Right renal cortex interstitium (tissue), 3 donors: Measurements from ENCODE around the gene FTCD. TPM values are rescaled to one million over a fixed set of nuclear protein-coding genes. Genes with fewer than 3 reads are reported as not detected.
"Not testable (repeated sequence)": the region's sequence is repeated elsewhere in the genome, so short reads cannot be mapped to it uniquely, and the experiment has no call there.

Experiments
- DNase-seq, 3 donors: peaks; one replicate each; pipeline ENCODE4 v3.0.0-alpha.2; 2013; ENCODE audit warnings: low read depth in 3 of 3, low spot score in 2 of 3
- polyA plus RNA-seq, 3 donors: library from polyadenylated mRNA; unstranded; fragments of 120-200 nt; gene quantifications; one replicate each; pipeline ENCODE4 v1.2.1, GENCODE V29; 2013; ENCODE audit not compliant: insufficient read length in 3 of 3

Gene FTCD, protein sequence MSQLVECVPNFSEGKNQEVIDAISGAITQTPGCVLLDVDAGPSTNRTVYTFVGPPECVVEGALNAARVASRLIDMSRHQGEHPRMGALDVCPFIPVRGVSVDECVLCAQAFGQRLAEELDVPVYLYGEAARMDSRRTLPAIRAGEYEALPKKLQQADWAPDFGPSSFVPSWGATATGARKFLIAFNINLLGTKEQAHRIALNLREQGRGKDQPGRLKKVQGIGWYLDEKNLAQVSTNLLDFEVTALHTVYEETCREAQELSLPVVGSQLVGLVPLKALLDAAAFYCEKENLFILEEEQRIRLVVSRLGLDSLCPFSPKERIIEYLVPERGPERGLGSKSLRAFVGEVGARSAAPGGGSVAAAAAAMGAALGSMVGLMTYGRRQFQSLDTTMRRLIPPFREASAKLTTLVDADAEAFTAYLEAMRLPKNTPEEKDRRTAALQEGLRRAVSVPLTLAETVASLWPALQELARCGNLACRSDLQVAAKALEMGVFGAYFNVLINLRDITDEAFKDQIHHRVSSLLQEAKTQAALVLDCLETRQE
- 10 to 100 TPM; 15.1 to 23.2 (median 22.6) TPM for polyA plus RNA-seq

DNA sequence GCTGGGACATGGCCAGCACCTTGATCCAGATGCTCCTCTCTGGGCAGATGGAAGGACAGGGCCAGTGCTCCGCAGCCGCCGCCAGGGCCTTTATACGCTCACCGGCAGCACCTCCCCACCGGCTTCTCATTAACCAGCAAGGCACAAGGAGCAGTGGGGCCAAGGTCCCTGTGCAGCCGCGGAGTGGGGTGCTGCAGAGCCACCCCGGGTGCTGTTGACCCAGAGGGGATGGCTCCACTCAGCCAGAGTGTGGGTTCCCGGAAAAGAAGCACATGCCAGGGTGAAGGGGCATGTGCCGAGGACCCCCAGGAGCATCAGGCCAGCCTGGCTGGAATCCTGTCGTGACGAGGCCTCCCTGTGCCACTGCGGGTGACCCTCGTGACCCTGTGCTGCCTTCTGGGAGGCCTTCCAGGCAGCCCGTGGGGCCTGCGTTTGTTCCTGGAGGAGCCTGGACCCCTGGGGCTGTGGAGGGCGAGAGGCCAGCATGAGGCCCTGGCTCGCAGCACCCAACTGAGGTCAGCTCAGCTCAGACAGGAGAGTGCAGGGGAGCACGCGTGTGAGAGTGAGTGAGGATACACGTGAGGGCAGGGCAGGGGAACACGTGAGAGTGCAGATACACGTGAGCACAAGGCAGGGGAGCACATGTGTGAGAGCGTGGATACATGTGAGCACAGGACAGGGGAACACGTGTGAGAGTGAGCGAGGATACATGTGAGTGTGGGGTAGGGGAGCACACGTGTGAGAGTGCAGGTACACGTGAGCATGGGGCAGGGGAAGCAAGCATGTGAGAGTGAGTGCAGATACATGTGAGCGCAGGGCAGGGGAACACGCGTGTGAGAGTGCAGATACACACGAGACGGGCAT, at the start of gene FTCD:
Gene FTCD, minus strand, starts transcription at position 66 of the 864 bp plus-strand sequence. Its CDS starts 56 bp downstream, at position 10.
- DNase-seq = no peak

DNA sequence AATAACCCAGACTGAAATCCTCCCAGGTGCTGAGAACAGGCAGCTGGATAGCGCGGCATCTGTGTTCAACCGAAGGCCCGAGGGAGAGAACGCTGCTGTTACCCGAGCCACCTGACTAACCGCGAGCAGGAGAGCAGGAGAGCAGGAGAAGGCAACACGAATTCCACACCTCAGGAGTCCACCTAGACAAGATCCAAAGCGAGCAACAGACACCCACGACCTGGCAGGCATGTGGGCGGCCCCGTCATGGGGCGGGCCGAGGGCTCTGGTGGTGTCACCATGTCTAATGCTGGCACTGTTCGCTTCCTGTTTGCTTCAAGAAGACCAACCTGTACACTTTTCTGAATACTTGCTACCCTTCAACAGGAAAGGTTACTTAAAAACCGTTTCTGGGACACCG, 49.8 kb upstream of the FTCD start:
- DNase-seq = no peak

DNA sequence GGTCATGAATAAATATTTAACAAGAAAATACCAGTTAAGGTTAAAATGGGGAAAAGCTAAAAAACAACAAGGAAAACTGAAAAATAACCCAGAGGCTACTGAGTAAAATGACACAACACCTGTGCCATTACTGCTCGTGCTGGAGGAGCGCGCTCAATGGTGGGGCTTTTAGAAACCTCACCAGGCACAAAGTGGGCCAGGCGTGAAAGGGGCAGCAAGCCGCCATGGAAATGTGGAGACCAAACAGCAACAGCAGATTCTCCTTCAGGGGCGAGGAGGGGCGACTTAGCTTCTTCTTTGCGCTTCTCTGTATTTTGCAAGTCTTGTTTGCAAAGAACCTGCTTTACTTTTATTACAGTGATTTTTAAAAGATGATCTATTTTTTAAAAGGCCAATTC, 47.8 kb upstream of the FTCD start:
- DNase-seq = no peak

DNA sequence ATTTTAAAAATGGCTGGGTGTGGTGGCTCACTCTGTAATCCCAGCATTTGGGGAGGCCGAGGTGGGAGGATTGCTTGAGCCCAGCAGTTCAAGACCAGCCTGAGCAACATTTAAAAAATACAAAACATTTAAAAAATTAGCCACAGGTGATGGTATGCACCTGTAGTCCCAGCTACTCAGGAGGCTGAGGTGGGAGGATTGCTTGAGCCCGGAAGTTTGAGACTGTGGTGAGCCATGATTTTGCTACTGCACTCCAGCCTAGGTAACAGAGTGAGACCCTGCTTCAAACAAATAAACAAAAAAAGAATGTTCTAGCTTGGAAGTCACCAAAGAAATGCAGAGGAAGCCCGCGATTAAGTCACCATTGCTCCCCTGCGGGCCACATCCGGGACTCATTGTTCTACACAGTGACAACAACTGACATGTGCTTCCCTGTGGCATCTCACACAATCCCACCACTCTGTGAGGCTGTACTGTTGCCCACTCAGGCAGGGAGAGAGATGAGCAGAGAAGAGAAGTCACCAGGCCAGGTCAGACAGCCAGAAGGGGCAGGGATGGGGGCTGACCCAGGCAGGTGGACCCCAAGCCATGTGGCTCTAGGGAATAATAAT, 47.3 kb upstream of the FTCD start:
- no peak for DNase-seq

DNA sequence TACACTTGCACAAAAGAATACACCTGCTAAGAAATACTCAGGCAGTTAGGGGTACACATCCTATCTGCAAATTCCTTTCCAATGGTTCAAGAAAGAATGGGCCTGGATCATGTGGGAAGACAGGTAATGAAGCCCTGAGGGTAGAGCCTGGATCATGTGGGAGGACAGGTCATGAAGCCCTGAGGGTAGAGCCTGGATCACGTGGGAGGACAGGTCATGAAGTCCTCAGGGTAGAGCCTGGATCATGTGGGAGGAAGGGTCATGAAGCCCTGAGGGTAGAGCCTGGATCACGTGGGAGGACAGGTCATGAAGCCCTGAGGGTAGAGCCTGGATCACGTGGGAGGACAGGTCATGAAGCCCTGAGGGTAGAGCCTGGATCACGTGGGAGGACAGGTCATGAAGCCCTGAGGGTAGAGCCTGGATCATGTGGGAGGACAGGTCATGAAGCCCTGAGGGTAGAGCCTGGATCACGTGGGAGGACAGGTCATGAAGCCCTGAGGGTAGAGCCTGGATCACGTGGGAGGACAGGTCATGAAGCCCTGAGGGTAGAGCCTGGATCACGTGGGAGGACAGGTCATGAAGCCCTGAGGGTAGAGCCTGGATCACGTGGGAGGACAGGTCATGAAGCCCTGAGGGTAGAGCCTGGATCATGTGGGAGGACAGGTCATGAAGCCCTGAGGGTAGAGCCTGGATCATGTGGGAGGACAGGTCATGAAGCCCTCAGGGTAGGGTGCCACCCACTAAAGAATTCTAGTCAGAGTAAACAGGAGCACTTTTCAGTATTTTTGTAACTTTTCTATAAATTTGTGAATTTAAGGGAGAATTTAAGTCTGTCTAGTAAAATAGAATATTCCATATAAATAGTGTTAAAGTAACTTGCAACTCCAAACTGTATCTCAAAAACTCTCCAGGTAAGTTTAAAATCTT, 45.8 kb upstream of the FTCD start:
- not testable (repeated sequence) for DNase-seq

DNA sequence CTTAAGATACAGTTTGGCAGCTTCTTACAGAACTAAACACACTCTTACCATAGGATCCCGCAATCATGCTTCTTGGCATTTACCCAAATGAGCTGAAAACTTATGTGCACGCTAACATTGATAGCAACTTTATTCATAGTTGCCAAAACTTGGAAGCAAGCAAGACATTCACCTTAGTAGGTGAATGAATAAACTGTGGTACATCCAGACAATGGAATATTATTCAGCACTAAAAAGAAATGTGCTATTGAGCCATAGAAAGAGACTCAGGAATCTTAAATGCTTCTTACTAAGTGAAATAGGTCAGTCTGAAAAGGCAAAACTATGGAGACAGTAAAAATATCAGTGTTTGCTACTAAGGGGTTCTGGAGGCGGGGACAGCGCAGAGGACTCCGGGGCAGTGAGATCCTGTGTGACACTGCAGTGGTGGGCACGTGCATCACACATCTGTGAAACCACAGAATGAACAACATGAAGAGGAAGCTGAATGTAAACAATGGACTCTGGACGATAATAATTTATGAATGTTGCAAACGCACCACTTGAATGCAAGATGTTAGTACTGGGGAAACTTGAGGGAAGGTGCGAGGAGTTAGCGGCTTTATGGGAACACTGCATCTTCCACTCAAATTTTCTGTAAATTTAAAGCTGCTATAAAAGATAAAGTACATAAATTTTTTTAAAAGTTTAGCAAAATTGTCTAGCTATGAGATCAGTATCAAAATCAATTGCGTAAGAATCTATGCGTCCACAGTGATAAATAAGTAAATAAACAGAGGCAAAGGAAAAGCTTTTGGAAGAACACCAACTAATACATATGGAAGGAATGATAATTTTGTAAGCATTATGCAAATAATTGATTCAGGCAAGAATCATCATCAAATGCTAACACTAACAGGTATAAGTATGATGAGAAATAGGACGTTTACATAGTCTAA, 44.3 kb upstream of the FTCD start:
- no peak for DNase-seq

DNA sequence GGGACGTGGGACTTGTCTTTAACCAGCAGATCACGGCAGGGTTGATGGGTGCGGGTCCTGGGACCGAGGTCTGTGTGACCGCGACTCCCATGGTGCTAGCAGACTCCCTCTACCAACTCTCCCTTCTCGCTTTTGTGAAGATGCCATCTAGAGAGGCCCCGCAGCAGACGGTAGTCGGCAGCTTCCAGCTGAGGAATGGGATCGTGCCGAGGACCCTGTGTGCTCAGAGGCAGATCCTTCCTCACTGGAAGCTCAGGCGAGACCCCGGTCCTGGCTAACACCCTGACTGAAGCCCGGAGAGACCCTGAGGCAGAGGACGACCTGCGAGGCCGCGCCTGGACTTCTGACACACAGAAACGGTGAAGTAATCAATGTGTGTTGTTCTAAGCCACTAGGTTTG, 41.4 kb upstream of the FTCD start:
- no peak for DNase-seq

DNA sequence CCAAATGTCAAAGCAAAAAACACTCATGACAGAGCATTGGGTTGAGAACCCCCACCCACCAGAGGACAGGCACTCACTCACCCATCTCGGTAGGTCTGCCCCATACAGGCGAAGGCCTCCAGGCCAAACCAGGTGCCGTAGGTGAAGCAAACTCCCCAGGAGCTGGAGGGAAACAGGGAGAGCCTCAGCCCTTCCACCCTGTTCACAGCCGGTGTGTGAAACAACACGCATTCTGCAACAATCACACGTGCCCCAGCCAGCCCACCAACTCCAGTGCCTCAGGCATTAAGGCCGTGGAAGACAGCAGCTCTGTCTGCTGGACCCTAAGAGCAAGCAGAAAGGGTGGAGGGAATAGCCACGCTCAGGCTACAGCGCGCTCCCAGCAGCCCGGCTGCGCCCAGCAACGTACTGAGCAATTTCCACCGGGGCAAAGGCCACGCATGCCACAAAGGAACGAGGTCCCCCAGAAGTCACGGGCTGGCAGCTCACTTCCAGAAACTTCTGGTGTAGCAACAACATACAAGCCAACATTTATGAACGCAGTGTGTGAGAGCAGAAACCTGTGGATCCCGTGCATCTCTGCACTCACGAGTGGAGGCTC, 40.3 kb upstream of the FTCD start:
- DNase-seq = no peak

DNA sequence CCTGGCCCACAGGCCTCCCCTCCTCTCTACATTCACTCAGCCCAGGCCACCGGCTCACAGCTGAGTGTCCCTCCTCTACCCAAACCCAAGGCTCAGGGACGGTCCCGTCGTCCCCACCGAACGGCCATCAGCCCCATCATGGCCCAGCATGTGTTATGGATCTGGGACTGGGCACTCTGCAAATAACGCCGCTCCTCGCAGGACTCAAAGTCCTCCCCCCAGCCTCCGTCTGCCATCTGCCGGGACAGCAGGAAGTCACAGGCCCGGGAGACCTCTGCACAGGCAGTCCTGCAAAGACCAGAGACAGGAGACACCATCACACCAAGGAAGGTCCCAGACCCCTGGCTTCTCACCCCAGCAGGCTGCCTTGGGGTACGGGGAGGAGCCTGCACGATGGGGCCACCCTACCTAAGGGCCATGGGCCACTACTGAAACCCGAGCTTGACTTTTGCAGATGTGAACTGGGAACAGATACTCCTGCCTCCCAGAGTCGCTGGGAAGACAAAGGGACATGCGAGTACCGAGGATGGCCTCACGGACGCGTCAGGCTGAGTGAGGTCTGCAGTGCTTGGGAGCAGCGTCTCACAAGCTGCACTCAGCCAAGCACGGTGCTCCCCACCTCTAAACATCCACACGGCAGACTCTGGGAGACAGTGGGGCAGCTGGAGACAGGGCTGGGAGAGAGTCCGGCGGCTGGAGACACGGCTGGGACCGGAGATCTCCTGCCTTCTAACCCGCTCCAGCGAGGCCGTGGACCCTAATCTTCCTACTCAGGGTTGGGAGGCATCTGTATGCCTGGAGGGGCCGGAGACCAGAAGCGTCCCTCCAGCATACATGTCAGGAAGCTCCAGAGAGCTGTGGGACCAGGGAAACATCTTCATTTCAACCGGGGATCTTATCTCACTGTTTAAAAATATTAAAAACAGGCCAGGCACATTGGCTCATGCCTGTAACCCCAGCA, 39.3 kb upstream of the FTCD start:
- DNase-seq = no peak

DNA sequence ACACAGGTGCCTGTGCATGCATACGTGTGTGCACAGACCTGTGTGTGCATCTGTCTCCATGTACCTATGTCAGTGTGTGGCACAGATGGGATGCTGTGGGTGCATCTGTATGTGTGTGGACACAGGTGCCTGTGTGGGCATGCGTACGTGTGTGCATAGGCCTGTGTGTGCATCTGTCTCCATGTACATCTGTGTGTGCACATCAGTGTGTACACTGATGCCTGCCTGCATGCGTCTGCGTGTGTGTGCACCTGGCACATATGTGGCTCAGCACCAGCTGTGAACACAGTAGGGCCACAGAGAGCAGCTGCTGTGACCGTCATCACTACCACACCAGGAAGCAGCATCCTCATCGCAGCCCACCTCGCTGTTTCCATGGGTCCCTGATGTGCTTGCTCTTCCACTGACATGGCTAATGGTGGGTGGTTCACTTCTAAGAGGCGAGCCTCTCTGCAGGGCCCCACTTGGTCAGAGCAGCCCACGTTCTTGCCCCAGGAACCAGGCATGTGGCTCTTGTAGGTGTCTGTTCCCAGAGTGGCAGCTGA, 38.5 kb upstream of the FTCD start:
- DNase-seq = no peak

DNA sequence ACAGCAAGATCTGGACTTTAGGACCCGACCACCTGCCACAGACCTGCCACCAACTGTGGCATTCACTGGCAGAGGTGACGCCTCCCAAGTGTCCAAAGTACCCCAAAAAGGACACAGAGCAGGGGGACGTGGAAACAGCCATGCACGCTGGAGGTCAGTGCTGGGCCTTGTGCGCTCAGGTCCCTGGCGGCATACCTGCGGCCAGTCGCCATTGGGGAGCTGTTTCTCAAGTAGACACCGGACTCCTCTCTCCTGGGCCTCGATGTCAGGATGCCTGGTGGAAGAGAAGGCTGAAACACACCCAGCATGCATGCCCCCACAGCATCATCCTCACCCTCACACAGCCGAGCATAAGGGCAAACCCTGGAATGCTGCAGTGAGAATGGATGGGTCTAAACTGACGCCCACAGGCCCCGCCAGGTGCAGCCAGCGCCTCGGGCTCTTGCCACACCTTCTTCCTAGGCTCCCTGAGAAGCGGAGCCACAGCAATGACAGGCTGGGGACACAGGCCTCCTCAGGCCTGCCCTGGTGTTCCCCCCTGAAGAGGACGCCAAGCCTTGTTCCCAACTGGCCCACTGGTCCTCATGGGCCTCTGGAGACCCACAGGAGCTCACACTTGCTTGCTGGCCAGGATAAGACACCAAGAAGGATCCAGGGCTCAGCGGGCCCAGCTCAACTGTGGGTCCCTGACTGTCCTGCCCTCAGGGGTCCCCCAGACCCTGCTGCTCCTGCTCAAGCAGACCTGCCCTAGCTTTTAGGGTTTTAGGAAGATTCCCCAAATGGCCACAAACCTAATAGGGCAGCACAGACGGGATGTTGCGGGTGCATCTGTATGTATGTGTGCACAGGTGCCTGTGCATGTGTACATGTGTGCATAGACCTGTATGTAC, 36.6 kb upstream of the FTCD start:
- no peak for DNase-seq

DNA sequence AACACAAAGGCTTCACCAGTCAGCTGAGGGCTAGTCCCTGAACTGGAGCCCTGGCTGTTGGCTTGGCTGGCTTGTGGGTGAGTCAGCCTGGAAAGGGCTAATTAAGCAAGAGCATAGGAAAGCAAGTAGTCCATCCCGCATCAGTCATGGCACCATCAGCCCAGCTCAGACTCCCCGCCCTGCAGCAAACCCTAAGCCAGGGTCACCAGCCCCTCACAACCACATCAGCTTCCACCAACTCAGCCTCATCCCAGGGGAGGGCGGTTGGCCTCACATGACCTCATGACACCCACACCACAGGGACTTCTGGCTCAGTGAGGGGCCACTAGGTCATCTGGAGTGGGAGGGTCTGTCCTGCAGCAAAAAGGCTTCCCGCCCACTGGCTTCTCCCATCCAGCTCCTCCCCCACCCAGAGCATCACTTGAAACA, 35.9 kb upstream of the FTCD start:
- no peak for DNase-seq

DNA sequence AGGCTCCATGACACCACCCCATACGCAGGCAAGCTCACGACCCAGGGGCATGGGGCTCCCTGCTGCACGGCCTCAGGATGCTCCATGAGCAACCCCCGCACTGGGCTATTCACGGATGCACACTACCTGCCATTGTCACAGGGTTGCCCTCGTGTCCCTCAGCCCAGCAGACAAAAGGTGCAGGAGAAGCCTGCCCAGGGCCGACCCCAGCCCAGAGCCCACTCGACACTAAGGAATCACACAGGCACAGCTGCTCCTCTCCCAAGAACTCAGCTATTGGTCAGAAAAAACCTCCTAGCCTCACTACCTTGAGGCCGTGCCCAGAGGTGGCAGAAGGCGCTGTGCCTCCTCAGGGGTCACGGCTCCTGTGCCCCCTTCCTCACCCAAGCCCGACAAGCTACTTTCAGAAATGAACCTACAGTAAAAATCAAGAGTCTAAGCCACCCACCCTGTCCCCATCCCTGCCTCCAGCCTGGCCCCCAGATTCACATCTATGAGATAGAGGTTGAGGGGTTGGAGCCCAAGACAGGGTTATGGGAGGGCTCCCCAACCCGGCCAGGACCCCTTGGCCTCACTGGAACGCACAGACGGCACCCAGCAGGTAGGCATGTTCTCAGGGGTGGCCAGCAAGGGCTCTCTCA, 35.2 kb upstream of the FTCD start:
- no peak for DNase-seq

DNA sequence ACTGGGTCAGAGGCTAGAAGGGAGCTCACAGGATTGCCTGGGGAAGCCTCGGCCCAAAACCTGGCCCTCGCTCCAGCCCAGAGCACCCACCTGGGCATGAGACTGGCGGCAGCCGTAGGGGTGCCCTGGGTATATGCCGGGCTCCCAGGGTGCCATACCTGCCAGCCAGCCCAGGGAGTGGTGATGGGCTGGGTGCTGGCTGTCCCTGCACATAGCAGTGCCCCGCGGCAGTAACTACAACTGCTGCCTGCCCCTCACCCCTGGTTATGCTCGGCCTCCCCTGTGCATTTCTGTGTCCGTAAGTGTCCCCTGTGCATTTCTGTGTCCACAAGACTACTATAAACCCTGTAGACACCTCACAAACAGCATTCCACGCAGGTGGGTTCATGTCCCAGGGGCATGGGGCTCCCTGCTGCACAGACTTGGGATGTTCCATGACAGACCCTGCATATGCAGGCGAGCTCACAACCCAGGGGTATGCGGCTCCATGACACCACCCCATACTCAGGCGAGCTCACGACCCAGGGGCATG, 34.6 kb upstream of the FTCD start:
- DNase-seq = no peak

DNA sequence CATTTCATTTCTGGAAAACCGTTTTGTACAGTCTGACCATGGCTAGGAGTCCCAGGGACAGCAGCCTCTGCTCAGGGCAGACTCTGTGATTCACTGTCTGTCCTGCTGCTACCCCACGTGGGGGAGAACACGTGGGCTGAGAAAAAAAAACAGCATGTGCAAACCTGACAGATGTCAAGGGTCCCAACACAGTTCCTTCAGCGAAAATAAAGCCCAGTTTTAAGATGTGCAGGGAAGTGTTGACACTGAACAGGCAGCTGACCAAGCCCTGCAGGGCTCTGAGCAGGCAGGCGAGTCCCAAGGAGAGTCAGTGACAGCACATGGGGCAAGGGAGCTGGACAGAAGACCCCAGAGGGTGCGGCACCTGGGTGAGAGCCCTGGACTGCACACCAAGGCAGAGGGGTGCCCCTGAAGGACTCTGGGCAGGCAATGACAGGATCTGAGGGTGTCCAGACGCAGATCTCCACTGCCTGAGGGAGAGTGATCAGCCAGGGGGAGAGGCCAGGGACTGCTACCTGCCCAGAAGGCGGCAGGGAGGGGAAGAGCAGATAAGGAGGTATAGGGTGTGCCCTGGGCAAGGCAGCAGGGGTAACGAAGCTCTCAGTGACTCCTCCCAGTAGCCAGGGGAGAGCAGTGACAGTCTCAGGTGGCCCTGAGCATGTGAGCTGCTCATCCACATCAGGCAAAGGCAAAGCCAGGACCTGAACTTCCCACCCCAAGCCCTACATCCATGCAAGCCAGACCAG, 34.0 kb upstream of the FTCD start:
- DNase-seq = no peak
